HG03378 (cell line): Measurements from ENCODE around the gene ZNF107.
"Not testable (repeated sequence)": the region's sequence is repeated elsewhere in the genome, so short reads cannot be mapped to it uniquely, and the experiment has no call there.

Source experiments
- ATAC-seq: cut with Tn5 transposase; IDR thresholded peaks from one replicate; pipeline ENCODE4 v1.9.1; 2021; ENCODE audit warnings: mild to moderate bottlenecking, moderate library complexity; ENCODE audit not compliant: unreplicated experiment

Gene ZNF107

DNA sequence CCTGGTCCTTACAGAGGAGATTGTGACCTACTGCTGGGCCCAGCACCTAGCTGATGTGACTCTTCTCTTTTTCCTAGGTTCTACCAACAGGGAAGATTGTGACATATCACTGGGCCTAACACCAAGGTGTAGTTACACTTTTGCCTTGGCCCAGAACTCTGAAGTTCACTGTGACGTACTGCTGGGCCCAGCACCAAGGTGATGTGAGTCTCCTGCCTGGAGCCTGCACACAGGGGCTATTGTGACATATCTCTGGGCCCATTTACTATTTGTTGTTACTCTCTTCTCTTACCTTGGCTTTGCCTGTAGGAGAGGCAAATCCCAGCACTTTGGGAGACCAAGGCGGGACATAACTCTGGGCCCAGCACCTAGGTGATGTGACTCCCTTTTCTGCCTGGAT, 23.1 kb upstream of the ZNF107 start:
- no peak for ATAC-seq

DNA sequence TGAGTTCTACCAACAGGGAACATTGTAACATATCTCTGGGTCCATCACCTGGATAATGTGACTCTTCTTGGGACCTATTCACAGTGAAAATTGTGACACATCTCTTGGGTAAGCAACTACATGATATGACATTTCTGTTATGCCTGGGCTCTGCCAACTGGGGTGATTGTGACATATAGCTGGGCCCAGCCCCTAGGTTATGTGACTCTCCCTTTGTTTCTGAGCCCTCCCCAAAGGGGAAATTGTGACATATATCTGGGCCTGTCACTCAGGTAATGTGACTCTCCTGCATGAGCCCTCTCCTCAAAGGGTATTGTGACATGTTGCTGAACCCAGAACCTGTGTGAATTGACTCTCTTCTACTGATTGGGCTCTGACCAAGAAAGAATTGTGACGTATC, 22.4 kb upstream of the ZNF107 start:
- ATAC-seq, result no peak

DNA sequence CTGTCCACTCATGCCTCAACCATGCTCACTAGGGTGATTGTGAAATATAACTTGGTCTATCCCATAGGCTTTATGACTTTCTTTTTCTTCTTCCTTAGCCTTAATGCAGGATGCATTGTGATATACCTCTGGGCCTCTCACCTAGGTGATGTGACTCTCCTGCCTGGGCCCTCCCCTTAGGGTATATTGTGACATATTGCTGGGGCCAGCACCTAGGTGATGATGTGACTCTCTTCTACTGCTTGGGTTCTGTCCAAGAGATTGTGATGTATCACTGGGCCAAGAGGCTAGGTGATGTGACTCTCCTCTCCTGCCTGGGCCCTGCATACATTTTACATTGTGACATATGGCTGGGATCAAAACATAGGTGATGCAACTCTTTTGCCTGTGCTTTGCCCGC, 14.7 kb upstream of the ZNF107 start:
- ATAC-seq, result no peak

DNA sequence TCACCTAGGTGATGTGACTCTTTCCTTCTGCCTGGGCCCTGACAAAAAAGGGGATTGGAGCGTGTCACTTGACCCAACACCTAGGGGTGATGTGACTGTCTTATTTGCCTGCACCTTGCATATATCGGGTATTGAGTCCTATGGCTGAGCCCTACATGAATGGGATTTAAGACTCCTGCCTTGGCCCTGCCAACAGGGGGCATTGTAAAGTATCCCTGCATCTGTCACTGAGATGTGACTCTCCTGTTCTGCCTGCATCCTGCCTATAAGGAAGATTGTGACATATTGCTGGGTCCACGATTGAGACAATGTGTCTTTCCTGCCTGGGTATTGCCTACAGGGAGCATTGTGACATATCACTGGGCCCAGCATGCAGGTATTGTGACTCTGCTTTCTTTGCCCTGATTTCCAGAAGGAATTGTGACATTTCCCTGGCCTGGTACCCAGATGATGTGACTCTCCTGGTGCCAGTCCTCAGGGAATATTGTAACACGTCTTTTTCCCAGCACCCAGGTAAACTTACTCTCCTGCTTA, 14.2 kb upstream of the ZNF107 start:
- no peak for ATAC-seq

DNA sequence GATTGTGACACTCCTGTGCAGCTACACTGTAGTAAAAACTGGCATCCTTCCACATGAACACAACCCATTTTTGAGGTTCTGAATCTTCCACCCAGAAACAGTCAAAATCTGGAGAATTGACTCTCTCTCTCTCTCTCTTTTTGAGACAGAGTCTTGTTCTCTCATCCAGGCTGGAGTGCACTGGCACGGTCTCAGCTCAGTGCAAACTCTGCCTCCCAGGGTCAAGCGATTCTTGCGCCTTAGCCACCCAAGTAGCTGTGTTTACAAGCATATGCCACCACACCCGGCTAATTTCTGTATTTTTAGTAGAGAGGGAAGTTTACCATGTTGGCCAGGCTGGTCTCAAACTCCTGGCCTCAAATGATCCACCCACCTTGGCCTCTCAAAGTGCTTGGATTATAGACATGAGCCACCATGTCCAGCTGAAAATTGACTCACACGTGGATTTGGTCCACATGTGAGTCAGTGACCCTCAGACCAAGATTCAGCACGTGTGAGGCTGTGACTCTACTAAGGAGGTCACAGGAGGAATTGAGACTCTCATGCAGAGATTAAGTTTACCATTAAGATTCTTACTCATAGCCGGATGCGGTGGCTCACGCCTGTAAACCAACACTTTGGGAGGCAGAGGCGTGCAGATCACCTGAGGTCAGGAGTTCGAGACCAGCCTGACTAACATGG, 12.1 kb upstream of the ZNF107 start:
- no peak for ATAC-seq

DNA sequence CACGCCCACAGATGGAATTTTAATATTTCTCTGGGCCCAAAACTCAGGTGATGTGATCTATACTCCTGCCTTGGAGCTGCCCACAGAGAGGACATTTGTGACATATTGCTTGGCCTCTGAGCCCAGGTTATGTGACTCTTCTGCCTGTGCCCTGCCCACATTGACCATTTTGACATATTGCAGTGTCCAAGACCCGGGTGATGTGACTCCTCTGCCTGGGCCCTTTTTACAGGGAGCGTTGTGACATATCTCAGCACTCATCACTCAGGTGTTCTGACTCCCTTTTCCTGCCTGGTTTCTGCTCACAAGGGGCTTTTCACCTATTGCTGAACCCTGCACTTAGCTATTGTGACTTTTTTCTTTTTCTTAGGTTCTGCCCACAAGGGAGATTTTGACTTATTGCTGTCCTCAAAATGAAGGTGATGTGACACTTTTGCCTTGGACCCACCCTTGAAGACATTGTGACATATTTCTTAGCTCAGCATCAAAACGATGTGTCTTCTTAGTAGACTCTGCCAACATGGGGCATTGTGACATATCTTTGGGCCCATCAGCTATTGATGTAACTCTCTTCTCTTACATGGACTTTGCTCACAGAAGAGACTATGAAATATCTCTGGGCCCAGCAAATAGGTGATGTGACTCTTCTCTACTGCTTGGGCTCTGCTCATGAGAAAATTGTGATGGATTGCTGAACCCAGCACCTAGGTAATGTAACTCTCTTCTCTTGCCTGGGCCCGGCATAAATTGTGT, 11.0 kb upstream of the ZNF107 start:
- no peak for ATAC-seq

DNA sequence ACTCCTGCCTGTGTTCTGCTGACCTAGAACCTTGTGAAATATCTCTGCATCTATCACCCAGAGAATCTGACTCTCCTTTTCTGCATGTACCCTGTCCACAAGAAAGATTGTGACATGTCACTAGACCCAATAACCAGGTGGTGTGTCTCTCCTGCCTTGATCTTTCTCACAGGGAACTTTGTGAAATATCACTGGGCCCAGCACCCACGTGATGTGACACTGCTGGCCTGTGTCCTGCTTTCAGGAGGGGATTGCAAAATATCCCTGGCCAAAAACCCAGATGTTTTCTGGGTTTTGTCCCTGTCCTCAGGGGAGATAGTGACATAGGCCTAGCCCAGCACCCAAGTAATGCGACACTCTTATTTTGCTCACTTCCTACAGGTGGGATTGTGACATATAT, 10.1 kb upstream of the ZNF107 start:
- no peak for ATAC-seq

DNA sequence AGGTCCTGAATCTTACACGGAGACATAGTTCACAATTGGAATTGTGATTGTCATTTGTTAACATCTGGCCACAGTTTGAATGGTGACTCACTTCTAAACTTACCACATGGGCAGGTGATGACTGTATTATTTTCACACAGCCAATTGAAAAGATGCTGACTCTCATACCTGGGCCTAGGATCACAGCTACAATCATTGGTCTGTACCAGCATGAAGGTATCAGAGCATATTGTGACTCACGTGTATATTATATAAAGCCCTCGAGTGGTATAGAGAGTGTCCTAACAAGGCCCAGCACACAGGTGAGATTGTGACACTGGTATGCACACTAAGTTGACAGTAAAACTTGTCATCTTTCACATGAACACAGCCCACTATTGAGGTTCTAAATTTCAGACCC, 9.4 kb upstream of the ZNF107 start:
- no peak for ATAC-seq

DNA sequence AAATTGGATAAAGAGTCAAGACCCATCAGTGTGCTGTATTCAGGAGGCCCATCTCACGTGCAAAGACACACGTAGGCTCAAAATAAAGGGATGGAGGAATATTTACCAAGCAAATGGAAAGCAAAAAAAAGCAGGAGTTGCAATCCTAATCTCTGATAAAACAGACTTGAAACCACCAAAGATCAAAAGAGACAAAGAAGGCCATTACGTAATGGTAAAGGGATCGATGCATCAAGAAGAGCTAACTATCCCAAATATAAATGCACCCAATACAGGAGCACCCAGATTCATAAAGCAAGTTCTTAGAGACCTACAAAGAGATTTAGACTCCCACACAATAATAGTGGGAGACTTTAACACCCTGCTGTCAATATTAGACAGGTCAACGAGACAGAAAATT, 3.8 kb upstream of the ZNF107 start:
- ATAC-seq, result not testable (repeated sequence)

DNA sequence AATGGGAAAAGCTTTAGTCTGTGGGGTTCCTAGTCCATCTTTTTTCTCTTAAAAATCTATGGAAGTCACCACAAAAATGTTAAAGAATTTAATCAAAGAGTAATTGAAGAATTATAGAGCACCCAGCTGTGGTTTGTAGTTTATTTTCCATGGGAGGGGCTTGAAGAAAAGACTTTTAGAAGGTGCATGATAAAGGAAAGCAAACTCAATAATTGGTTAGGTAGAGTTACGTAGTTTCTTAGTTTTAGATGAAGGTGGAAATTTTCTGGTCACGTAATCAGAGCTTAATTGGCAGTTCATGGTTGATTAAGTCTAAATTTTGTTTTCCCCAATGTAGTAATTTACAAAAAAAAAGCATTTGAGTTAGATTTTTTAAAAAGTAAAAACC, 724 bp downstream of the ZNF107 start:
- ATAC-seq, result no peak

DNA sequence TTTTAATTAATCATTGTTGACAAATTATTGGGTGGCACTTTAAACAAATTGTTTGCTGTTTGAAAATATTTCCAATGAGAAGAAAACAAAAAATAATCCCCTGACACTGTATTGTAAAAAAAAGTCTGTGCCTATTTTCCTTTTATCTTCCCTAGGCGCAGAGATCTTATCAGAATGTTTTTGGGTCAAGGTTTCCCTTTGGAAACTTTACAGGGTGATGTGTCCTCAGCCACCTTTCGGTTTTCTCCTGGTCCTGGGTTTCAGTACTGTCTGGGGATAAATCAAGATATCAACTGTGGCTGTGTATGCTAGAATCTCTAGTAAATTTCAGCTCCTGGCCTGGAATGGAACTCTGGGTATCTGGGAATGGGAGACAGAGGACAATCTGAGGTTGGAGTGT, 1.4 kb downstream of the ZNF107 start:
- ATAC-seq, result no peak

DNA sequence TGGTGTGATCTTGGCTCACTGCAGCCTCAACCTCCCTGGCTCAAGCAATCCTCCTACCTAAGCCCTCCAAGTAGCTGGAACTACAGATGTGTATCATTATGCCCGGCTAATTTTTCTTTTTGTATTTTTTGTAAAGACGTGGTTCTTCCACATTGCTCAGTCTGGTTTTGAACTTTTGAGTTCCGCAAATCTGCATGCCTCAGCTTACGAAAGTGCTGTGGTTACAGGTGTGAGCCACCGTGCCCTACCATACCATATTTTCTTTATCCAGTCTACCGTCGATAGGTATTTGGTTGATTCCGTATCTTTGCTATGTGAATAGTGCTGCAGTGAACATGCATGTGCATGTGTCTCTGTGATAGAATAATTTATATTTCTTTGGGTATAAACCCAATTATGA, 6.5 kb downstream of the ZNF107 start:
- no peak for ATAC-seq

DNA sequence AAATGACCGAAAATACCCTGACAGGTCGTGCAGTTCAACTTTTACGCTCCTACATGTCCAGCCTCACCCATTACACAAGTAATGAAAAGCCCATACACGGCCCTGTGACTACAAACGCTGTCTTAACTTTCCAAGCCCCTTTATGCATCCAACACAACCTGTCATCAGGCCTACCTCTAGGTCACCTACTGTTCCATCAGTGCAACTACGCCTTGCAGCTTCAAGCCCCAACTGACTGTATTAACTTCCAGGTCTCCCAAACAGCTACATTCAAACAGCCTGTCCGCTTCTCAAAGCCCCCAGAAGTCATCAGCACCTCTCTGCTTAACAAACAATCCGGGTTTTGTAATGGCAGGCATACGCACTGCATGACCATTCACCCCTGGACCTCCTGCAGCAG, 19.2 kb downstream of the ZNF107 start:
- ATAC-seq, result no peak

DNA sequence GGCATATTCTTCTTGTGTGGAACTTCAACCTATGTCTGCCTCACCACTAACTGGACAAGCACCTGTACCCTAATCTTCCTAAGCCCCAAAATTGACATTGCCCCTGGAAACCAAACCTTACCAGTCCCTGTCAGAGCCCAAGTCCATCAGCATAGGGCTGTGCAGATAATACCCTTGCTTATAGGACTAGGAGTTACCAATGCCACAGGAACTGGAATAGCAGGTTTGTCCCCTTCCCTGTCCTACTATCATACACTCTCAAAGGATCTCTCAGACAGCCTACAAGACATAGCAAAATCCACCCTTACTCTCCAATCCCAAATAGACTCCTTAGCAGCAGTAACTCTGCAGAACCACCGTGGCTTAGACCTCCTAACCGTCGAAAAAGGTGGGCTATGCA, 19.8 kb downstream of the ZNF107 start:
- ATAC-seq, result no peak

DNA sequence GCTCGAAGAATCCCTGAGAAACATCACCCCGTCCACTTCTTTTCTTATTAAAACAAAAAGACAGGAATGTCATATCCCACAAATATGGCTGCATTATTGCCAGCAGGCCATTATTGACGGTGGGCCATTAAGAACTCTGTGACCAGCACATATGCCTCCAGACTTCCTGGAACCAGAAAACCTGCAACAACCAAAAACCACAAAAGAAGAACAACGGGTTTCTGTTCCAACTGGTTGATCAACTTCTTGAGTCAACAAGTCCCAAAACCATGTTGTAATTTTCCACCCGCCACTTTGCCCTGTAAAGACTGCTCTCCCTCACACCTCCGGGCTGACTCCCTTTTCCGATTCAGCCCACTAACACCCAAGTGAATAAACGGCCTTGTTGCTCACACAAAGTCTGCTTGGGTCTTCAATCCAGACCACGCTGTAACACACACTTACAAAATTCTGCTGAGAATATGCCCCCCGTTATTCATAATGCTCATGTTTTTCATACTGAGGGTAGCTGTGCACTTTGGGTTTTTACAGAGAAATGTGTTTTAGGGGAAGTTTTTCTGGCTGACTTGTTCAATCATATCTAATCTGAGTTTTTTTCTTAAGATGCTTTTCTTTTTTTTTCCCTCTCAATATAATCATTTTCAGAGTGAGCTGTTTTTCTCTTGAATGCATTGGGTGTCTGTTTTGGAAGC, 20.7 kb downstream of the ZNF107 start:
- peak; percentile 68 for ATAC-seq

DNA sequence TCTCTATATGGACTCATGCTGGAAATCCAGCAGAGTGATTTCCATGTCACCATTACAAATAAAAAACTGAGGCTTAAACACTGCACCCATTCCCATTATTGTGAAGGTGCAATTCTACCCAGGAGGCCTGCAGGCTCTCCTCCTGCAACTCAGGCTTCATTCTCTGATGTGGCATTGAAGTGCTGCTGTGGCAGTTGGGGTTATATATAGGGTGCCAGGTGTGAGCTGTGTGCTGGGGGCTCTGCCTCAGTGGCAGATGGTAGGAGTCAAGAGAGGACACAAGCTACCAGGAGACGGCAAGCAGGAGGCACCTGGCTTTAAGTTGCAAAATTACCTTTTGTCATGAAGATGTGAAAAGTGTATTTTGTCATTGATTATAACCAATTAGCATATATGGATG, 21.3 kb downstream of the ZNF107 start:
- no peak for ATAC-seq

DNA sequence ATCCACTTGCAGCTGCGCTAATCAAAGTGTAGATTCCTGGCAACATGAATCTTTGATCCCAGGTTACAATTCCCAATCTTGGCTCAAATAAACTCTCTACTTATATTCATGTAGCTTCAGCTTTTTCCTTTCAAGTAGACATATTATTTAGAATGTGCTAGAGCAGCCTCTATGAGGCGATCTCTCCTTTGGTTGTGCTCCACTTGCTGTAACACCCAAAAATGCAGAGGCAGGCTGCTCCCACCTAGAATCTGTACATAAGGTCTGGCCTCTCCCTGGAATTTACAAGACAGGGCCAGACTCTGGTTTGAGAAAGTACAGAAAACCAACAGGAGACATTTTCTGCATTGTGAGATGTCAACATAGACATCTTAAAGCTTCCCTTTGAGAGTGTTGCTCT, 23.1 kb downstream of the ZNF107 start:
- no peak for ATAC-seq

DNA sequence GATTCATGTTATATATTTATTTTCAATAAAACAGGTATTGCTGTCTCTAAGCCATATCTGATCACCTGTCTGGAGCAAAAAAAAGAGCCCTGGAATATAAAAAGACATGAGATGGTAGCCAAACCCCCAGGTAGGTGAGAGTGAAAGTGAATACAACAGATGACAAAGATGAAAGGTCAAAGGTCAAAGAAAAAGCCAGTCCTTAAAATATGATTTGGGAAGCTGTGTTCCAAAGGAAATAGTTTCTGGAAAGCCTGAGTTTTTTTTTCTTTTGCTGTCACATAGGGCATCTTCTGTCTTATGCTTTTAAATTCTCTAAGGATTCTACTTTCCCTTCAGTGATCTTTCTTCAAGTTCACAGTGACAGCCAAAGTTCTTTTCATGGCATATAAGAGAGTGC, 25.9 kb downstream of the ZNF107 start:
- no peak for ATAC-seq

DNA sequence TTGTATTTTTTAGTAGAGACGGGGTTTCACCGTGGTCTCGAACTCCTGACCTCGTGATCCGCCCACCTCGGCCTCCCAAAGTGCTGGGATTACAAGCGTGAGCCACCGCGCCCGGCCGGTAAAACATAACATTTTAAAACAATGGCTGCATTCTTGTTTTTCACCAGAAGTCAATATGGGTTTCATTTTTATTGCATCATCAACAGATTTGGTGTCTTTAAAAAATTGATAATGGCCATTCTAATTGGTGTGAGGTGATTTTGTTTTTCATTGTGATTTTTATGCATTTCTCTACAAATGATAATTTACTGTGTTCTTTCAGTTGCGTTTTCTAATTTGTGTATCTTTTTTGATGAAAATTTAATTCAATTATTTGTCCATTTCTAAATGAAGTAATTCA, 31.9 kb downstream of the ZNF107 start:
- ATAC-seq, result not testable (repeated sequence)

DNA sequence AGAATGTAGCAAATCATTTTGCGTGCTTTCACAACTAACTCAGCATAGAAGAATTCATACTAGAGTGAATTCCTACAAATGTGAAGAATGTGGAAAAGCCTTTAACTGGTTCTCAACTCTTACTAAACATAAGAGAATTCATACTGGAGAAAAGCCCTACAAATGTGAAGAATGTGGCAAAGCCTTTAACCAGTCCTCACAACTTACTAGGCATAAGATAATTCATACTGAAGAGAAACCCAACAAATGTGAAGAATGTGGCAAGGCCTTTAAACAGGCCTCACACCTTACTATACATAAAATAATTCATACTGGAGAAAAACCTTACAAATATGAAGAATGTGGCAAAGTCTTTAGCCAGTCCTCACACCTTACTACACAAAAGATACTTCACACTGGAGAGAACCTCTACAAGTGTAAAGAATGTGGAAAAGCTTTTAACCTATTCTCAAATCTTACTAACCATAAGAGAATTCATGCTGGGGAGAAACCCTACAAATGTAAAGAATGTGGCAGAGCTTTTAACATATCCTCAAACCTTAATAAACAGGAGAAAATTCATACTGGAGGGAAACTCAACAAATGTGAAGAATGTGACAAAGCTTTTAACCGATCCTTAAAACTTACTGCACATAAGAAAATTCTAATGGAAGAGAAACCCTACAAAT, 40.8 kb downstream of the ZNF107 start:
- no peak for ATAC-seq

DNA sequence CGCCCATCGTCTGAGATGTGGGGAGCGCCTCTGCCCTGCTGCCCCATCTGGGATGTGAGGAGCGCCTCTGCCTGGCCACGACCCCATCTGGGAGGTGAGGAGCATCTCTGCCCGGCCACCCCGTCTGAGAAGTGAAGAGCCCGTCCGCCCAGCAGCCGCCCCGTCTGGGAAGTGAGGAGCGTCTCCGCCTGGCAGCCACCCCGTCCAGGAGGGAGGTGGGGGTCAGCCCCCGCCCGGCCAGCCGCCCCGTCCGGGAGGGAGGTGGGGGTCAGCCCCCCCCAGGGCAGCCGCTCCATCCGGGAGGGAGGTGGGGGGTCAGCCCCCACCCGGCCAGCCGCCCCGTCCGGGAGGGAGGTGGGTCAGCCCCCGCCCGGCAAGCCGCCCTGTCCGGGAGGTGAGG, 52.0 kb downstream of the ZNF107 start:
- ATAC-seq, result not testable (repeated sequence)
